NCI-H446 (cell line): ENCODE measurements around the gene DPF1.

ENCODE experiments used
- DNase-seq, 2 experiments: peaks; one replicate each; lab custom pipeline; 2025; lab: John Stamatoyannopoulos, UW

Gene DPF1

DNA sequence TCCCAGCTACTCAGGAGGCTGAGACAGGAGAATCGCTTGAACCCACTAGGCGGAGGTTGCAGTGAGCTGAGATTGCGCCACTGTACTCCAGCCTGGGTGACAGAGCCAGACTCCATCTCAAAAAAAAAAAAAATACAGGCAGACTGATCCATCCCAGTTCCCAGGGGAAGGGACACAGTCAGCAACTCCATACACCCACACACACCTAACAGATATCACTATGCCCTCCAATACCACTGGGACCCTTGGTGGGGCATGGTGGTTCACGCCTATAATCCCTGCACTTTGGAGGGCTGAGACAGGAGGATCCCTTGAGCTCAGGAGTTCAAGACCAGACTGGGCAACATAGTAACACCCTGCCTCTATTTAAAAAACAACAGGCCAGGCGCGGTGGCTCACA, 2.6 kb downstream of the DPF1 start:
- no peak for DNase-seq

DNA sequence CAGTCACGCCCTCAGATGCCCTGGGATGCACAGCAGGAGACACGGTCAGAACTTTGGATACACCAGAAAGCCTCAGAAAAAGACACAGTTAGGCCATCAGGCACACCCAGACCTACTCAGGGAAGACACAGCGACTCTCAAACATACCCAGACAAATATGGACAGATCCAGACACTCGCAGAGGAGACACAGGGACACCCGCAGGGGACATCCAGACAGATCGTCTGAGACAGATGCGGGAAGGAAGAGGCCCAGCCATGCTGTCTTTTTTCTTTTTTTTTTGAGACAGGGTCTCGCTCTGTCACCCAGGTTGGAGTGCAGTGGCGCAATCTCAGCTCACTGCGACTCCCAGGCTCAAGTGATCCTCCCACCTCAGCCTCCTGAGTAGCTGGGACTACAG, 4.8 kb downstream of the DPF1 start:
- no peak for DNase-seq

DNA sequence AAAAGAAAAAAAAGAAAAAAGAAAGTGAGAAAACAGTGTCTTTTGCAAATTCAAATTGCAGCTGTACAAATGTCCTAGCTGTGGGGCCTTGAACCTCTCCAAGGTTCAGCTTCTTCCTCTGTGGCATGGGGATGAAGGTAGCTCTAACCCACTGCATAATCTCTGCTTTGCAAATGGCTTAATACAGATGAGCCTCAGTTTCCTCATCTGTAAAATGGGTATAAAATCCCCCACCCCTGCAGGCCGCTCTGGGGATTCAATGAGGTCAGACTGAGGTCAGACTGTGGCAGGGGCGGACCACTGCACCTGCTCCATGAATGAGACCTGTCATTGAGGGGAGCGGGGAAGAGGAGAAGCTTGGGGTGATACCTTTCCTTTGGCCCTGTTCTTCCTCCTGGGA, 5.8 kb downstream of the DPF1 start:
- DNase-seq = no peak

DNA sequence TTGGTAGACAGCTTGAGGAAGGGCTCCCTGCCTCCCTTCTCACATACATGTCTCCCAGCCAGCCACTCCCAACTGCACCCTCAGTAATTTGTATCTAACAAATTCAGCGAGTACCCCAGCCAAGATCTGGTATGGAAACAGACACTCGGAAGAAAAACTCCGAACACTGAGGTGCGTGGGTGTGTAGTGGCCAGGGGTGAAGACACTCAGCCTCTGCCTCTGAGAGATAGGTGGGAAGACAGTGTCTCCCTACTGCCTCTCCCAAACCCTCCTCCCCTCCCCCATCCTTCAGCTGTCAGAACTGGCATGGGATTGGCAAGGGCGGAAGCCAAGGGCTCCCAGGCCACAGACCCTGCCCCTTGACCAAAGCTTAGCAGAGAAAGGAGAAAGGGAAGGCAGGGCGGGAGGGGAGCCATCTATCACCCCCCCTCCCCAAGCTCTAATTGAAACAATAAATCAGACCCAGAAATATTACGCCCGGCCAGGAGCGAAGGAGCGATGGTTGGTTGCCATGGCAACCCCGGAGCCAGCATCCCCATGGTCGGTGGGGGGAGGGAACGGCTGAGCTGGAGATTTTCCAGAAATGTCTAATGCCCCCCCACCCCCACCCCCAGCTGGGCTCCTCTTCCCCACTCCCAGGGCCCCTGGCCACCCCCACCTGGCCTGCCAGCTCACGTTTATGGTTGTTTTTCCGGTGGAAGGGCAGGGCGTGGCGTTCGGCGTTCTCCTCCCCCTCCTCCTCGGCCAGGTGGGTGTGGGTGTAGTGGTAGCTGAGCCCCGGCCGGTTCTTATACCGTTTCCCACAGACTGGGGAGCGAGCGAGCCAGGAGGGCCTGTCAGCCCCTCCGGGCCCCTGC, 7.0 kb downstream of the DPF1 start:
- no peak for DNase-seq

DNA sequence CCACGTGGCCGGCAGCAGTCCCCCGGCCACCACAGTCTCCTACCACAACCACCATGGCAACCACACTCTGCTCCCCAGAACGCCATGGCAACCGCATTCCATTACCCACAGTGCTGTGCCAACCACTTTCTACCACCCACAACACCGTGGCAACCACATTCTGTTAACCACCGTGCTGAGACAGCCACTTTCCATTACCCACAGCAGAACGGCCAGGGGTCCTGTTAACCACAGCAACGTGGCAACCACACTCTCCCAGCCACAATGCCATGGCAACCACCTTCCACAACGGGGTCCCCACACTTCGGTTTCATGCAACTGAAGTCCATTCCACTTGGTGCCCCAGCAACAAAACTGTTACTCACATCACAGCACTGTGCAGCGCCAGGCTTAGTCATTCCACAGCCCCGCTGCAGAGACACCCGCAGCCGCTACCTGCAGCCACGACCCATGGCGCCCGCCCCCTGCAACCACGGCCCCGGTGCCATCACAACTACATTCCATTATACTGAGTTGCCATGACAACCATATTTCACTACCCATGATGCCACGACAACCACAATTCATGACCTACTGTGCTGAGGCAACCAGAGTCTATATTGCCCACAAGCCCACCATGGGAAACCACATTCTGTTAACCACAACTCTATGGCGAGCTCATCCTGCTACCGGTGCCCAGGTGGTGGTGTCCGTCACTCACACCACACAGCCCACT, 10.0 kb downstream of the DPF1 start:
- DNase-seq = no peak

DNA sequence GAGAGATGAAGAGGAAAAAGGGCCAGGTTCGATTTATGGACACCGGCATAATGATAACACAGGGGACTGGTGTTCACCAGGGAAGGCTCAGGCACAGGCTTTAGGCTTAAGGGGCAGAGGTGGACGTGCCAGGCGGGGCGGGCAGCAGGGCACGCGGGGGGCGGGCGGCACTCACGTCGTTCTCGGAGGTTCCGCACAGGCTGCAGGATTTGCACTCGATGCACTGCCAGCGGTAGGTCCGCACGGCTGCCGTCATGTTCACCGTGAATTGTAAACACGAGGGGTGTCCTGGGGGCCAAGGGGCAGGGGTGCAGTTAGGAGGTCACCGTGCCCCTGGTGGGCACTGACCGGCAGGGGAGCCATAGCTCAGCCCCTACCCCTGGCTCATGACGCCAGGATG, 10.6 kb downstream of the DPF1 start:
- DNase-seq = no peak

DNA sequence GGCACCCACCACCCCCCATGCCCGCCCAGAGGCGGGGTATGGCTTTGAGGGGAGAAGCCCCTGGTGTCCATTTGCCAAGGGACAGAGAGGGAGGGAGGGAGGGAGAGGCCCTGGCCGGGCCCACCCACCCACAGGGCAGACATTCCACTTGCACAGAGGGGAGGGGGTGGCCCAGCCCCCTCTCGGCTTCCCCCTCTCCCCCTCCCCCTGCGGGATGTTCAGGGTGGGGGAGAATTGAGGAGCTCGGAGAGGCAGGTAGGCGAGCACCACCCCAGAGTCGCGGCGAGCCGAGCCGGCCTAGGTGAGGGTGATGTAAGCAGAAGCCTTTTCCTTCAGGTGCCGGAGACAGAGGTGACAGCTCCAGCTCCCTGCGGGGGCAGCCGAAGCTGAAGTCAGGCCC, 12.3 kb downstream of the DPF1 start:
- DNase-seq = no peak

DNA sequence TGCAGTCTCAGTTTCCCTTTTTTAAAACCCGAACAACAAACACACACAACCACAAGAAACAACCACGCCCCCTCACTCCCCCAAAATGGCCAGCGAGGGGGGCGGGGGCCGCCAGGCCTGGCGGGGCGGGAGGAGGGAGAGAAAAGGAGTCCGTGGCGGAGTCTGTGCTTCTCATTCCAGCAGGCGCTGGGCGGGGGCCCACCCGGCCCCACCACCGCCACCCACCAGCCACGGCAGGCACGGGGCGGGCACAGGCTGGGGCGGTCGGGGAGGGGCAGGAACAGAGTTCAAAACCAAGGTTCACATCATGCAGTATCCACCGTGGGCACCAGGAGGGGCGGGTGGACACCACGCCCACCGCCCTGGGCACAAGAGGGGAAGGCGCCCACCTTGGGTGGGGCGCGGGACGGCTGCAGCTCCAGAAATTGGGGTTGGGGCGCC, 12.9 kb downstream of the DPF1 start:
- DNase-seq = no peak

DNA sequence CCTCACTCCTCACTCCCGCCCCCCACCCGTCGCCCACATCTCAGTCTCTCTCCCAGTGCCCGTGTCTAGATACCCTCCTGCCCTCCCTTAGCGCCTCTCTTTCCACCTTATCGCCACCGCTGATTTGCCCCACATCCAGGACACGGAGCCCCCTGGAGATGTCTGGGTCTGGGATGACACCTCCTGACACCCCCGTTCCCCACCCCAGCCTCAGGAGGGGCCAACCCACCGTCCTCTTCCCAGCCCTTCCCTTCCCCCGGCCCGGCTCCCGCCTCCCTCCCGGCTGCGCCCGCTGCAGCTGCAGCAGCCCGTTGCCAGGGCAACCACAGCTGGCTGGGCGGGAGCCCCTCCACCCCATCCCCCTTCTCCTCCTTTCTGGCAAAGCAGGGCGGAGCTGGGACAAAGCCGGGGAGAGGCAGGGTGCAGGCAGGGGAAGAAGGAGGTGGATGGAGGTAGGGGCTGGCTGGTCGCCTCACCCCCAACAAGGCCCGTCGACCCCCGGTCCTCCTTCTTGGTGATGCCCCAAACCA, 13.5 kb downstream of the DPF1 start:
- no peak for DNase-seq

DNA sequence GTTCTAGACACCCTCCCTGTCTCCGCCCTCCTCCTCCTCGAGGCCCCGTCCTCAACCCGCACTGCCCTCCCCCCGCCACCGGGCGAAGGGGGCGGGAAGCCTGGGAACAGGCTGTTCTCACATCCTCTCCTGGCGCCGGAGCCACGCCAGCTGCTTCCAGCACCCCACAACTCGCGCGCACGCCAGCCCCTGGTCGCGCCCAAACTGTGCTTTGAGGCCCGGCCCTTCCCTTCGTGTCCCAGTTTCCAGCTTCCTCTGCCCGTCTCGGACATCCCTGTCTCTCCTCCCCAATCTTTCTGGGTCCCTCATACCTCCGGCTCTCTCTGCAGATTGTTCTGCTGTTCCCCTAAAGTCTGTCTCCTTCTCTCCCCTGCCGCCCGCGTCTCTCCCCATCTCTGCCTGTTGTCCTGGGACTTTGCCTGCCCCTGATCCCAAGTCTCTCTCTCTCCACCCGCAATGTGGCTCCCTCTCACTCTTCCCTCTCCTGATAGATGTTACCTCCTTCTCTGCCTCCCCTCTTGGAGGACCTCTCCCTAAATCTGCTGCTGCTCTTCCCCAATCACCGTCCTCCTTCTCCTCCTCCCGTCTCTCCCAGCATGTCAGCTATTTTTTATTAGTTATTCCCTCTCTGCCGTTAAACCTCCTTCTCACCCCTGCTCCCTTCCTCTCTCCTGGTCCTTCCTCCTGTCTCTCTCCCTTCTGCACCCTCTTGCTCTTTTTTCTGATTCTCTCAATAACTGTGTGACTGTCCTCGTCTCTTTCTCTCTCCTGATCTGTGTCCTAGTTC, 14.2 kb downstream of the DPF1 start:
- no peak for DNase-seq

DNA sequence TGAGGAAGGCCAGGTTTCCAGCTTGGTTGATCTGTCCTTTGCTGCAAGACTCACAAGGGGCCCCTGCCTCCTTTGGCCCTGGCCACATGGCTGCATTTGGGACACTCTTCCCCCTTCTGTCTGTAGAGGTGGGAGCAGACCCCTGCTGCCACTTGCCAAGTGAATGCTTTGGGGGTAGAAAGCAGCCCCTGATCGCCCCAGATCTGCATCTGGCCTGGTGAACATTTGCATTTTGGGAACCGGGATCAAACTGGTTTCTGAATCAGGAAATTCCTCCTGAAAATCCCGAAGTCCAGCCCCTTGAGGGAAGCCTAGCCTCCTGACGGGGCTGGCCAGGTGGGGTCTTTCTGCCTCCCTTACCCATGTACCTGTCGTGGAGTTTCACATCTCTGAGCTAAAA, 14.9 kb downstream of the DPF1 start:
- no peak for DNase-seq

DNA sequence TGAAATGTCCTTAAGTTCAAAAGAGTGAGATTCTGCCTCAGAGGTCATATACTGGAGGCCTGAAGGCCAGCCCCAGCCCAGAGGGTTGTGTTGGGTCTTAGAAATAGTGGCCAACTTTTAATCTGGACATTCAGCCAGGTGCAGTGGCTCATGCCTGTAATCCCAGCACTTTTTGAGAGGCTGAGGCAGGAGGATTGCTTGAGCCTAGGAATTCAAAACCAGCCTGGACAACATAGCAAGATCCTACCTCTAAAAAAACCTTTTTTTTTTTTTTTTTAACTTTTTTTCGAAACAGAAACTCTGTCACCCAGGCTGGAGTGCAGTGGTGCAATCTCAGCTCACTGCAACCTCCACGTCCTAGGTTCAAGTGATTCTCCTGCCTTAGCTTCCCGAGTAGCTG, 15.5 kb downstream of the DPF1 start:
- no peak for DNase-seq

DNA sequence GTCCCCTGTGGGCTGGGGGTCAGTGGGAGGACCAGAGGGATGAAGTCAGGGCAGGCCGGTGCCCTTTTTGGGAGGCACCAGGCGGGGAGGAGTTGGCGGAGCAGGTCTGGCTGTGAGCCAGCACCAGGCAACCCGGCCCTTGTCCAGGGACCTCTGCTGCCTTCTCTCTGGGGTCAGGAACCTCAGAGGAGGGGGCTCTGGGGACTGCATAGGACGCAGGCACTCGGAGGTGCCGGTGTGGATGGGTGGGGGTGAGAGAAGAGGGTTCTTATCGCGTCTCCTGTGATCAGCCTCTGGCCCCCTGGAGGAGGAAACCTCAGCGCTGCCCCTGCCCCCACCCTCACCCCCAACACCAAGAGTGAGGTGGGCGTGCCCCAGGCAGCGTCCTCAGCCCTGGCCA, 16.5 kb downstream of the DPF1 start:
- no peak for DNase-seq

DNA sequence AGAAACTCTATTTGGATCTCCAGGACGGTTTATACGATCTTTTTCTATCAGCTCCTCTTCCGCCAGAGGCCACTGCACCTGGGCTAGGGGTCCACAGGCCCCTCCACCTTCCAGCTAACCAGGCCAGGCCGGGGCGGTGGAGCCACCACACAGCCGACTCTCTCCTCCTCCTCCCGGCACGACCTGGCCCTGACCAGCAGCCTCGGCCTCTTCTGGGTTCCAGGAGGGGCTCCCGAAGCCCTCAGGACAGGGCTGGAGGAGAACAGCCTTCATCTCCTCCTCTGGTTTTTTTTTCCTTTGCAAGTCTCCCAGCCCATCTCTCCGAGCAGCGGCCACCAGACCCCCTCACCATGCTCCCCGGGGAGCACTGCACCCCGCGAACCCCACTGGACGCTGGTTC, 17.1 kb downstream of the DPF1 start:
- DNase-seq = no peak

DNA sequence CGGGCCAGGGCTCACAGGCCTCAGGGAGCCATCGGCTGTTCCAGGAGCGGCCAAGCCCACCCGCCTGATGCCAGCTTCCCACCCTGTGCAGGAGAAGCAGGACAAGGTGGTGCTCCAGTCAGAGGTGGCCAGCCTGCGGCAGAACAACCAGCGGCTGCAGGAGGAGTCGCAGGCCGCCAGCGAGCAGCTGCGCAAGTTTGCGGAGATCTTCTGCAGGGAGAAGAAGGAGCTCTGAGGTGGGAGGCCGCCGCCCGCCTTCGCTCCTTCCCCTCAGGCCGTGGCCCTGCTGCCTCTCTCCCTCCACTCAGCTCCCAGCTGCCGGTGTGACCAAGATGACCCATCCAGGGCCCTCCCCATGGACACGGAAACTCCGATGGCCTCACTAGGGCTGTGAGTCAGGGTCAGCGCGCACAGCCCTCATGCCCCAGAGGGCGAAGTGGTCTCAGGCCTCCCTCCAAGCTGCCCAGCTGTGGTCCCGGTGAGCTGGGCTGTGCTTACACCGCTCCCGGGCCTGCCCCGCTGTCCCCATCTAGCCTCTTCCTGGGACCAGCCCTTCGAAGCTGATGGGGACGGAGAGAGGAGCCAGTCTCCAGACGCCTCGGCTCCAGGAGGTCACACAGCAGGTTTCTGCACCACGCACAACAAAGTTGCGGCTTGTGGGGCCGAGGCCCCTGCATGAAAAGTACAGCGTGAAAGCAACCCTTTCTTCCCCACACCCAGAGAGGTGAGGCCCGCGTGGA, 17.8 kb downstream of the DPF1 start:
- DNase-seq = no peak

DNA sequence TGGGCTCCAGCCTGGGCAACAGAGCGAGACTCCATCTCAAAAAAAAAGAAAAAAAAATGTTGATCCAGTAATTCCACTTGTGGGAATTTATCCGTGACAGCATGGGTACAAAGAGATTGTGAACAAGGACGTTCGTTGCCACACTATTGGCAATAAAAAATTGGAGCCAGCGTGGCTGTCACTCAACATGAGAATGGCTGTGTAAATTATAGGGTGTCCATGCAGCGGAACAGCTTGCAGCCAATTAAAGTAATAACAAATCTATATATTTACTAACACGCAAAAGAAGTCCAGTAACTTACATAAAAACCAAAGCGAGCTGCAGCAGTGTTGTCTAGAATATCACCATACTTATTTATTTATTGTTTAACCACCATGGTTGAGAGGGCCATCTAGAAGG, 19.3 kb downstream of the DPF1 start:
- DNase-seq = no peak

DNA sequence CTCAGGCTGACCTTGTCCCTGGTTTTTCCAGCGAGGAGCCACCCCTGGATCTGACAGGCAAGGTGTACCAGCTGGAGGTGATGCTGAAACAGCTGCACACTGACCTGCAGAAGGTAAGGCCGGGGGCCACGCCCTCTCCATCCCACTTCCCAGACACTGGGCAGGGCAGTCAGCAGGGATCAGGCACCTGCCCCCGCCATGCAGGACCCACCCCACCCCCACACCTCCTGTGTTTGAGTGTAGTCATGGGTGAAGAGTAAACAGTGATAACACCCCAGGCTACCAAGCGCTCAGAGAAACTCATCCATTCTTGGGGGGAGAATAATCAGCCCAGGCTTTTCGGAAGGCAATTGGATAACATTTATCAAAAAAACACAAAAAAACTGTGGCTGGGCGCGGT, 19.9 kb downstream of the DPF1 start:
- no peak for DNase-seq

DNA sequence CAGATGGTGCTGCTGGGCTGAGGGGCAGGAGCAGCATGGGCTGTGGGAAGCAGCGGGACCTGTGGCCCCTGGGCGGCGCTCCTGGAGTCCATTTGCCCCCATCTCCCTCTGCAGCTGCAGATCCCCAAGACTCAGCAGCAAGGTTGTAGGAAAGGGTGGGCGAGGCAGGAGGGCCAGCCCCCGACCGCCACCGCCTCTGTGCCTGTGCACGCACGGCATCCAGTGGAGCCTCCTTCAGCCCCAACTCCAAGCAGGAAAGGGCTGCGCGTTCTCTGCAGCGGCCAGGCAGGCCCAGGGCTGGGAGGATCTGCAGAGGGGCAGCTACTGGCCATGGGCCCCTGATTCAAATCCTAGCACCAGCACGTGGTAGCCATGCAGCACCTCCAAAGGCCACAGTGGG, 20.8 kb downstream of the DPF1 start:
- DNase-seq = no peak

DNA sequence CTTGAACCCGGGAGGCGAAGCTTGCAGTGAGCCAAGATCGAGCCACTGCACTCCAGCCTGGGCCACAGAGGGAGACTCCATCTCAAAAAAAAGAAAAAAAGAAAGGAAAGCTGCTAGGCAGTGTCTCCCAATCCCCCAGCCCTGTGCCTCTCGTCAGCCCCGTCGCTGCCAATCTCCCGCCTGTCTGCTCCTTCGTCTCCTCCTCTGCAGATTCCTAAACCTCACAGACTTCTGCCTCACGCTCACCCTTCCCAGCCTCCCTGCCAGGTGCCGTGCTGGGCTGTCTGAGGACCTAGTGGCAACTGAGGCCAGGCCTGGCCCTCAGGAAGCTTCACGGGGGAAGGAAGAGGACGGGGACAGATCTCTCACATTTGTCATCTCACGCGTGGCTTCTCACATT, 21.5 kb downstream of the DPF1 start:
- no peak for DNase-seq

DNA sequence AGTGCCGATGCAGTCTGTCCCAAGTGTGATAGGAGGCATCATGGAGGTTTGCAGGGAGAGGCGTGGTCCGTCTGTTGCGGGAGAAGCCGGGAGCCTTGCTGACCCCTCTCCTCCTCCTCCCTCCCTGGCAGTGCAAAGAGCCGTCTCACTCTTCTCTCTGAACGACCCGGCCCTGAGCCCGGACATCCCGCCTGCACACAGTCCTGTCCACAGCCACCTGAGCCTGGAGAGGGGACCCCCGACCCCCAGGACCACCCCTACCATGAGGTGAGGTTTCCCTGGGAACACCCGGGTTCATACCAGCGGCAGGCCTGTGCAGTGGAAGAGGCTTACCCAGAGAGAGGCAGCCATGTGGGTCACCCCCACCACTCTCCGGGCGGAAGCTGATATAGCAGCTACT, 22.3 kb downstream of the DPF1 start:
- DNase-seq = no peak

DNA sequence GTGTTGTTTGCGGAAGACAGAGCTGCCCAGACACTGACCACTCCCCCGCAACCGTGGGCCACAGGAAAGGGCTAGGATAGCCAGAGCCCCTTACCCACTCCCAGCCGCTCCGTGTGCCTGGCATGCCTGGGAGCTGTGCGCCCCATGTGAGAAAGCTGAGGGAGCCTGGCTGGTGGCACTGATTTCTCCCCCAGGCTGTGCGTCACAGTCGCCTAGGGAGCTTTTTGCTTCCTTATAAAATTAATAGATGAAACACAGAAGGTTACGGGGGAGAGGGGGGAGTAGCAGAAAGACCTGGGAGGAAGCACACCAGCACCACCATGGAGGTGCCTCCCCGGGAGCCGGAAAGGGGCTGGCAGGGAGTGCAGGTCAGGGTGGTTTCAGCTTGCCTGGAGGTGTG, 24.7 kb downstream of the DPF1 start:
- DNase-seq = no peak
